Posterior cingulate gyrus (tissue), 11 donors: ENCODE measurements around the gene CLPTM1L.
"Not testable (repeated sequence)": the region's sequence is repeated elsewhere in the genome, so short reads cannot be mapped to it uniquely, and the experiment has no call there.

ENCODE experiments used
- DNase-seq, 10 donors: peaks; one replicate each; pipeline versions ENCODE4 v3.0.0 to v3.0.0-alpha.2; 2020 to 2021; ENCODE audit warnings: mixed read lengths in 3 of 10
- intact Hi-C: fragments of 100-400 bp; cut with DNase I; formaldehyde crosslinking; loops from one replicate; pipeline ENCODE4 v1.15.1; 2023

The CLPTM1L gene

DNA sequence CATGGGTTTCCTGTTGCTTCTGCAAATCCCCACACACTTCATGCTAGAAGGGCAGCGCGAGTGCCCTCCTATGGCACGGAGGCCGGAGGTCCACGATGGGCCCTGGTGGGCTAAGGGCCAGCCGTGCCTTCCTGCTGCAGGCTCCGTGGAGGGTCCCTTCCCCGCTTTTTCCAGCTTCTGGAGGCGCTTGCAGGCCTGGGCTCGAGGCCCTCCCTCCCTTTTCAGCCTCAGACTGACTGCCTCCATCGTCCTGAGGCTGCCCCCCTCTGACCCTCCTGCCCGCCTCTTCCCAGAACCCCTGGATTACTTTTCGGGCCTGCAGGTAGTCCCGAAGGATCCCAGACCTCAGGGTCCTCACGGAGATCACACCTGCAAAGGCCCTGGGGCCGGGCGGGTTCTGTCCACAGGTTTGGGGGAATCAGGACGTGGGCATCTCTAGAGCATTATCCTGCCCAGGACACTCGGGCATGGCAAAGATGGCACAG, 46.8 kb downstream of the CLPTM1L start:
- intact Hi-C loops = no loop called here
- DNase-seq = peak in 1 of 10 donors; percentile 77

DNA sequence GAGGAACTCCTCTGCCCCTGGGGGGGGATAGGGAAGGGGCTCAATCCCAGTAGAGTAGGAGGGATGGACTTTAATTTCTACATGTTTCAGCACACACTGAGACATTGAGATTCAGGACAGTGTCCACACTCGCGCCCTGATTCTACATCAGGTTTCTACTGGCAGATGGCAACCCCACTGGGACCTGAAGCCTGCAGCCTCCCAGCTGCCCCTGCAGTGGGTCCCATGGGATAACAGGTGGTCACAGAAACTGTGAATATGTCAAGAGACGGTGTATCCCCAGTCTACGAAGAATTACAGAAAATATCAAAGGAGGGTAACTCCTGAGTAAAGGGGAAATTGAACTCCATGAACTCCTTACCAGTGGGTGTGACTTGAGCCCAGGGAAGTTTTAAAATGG, 47.7 kb downstream of the CLPTM1L start:
- DNase-seq = no peak
- intact Hi-C loops = no loop called here

DNA sequence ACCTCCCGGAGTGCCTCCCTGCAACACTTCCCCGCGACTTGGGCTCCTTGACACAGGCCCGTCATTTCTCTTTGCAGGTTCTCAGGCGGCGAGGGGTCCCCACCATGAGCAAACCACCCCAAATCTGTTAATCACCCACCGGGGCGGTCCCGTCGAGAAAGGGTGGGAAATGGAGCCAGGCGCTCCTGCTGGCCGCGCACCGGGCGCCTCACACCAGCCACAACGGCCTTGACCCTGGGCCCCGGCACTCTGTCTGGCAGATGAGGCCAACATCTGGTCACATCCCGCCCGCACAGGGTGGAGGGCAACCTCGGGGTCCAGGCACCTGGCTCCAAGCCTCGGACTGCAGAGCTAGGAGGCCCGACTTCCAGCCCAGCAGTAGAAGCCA, 49.3 kb downstream of the CLPTM1L start:
- intact Hi-C loops = no loop called here
- peak in 3 of 10 donors; percentile 8 to 70 (median 69) for DNase-seq

DNA sequence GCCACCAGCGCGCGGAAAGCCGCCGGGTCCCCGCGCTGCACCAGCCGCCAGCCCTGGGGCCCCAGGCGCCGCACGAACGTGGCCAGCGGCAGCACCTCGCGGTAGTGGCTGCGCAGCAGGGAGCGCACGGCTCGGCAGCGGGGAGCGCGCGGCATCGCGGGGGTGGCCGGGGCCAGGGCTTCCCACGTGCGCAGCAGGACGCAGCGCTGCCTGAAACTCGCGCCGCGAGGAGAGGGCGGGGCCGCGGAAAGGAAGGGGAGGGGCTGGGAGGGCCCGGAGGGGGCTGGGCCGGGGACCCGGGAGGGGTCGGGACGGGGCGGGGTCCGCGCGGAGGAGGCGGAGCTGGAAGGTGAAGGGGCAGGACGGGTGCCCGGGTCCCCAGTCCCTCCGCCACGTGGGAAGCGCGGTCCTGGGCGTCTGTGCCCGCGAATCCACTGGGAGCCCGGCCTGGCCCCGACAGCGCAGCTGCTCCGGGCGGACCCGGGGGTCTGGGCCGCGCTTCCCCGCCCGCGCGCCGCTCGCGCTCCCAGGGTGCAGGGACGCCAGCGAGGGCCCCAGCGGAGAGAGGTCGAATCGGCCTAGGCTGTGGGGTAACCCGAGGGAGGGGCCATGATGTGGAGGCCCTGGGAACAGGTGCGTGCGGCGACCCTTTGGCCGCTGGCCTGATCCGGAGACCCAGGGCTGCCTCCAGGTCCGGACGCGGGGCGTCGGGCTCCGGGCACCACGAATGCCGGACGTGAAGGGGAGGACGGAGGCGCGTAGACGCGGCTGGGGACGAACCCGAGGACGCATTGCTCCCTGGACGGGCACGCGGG, 49.9 kb downstream of the CLPTM1L start, which contains the start of gene TERT:
TSS of gene TERT (minus strand) at position 234 of the 815 bp plus-strand sequence. CDS start at position 155, 79 bp downstream.
- intact Hi-C loops = no loop called here
- DNase-seq = peak in 3 of 10 donors; percentile 7 to 83 (median 80)

DNA sequence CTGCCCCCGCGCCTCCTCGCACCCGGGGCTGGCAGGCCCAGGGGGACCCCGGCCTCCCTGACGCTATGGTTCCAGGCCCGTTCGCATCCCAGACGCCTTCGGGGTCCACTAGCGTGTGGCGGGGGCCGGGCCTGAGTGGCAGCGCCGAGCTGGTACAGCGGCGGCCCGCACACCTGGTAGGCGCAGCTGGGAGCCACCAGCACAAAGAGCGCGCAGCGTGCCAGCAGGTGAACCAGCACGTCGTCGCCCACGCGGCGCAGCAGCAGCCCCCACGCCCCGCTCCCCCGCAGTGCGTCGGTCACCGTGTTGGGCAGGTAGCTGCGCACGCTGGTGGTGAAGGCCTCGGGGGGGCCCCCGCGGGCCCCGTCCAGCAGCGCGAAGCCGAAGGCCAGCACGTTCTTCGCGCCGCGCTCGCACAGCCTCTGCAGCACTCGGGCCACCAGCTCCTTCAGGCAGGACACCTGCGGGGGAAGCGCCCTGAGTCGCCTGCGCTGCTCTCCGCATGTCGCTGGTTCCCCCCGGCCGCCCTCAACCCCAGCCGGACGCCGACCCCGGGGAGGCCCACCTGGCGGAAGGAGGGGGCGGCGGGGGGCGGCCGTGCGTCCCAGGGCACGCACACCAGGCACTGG, 50.6 kb downstream of the CLPTM1L start:
- DNase-seq = peak in 2 of 10 donors; percentile 72 to 82

DNA sequence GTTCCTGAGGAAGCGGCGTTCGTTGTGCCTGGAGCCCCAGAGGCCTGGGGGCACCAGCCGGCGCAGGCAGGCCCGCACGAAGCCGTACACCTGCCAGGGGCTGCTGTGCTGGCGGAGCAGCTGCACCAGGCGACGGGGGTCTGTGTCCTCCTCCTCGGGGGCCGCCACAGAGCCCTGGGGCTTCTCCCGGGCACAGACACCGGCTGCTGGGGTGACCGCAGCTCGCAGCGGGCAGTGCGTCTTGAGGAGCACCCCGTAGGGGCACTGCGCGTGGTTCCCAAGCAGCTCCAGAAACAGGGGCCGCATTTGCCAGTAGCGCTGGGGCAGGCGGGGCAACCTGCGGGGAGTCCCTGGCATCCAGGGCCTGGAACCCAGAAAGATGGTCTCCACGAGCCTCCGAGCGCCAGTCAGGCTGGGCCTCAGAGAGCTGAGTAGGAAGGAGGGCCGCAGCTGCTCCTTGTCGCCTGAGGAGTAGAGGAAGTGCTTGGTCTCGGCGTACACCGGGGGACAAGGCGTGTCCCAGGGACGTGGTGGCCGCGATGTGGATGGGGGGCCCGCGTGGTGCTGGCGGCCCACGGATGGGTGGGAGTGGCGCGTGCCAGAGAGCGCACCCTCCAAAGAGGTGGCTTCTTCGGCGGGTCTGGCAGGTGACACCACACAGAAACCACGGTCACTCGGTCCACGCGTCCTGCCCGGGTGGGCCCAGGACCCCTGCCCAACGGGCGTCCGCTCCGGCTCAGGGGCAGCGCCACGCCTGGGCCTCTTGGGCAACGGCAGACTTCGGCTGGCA, 51.3 kb downstream of the CLPTM1L start:
- peak in 3 of 10 donors; percentile 7 to 80 (median 74) for DNase-seq

More for the DNA sequence above, 50.6 kb downstream of the CLPTM1L start:
- intact Hi-C loops = no loop called here

DNA sequence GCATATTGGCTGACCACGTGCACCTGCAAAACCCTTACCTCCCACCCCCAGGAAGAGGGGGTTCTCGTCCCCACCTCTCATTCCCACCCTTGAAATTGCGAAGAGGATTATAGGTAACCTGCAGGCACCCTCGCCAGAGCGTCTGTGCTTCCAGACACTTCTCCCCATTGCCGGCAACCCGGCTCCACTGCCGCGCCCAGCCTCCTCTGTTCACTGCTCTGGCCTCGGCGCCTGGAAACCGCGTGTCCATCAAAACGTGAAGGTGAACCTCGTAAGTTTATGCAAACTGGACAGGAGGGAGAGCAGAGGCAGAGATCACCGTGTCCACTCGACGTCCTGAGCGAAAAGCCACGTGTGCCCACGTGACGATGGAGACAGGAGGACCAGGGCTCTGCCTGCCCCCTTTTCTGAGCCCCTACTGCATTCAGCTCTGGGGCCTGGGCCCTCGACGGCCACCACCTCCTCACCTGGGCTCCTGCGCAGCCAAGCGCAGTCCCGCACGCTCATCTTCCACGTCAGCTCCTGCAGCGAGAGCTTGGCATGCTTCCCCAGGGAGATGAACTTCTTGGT, 52.0 kb downstream of the CLPTM1L start:
- DNase-seq = no peak
- intact Hi-C loops = no loop called here

More for the DNA sequence above, 51.3 kb downstream of the CLPTM1L start:
- intact Hi-C loops = no loop called here

DNA sequence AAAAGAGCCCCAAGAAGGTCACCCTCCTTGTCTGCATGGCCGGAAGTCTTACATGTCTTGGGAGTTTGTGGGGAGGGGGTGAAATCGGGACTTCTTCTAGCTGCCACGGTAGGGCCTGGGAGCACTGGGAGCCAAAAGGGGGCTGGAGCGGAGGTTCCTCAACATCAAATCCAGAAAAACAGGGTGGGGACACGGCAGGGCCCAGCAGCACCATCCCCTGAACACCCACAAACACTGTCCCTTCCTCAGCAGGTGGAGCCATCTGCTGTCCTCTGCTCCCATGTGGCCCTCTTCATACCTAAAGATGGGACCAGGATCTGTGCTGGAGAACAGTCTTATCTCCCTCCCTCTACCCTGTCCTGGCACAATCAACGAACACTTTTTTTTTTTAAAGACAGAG, 52.8 kb downstream of the CLPTM1L start:
- intact Hi-C loops = no loop called here
- DNase-seq = no peak

DNA sequence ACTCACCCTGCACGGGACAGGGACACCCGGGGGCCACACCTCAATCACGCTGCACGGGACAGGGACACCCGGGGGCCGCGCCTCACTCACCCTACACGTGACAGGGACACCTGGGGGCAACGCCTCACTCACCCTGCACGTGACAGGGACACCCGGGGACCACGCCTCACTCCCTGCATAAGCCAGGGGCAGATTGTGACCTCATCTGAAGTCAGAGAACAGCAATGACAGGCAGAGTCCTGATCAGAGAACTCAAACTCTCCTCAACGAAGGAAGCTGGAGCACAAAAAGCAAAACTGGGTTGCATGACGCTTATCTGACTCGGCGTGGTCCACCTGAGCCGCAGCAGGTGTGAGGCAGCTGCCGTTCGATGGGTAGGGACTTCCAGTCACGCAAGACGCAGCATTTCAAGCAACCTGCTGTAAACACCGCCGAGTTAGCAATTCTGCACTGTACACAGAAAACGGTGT, 53.3 kb downstream of the CLPTM1L start:
- DNase-seq = peak in 2 of 10 donors; percentile 4 to 72
- intact Hi-C loops = no loop called here

DNA sequence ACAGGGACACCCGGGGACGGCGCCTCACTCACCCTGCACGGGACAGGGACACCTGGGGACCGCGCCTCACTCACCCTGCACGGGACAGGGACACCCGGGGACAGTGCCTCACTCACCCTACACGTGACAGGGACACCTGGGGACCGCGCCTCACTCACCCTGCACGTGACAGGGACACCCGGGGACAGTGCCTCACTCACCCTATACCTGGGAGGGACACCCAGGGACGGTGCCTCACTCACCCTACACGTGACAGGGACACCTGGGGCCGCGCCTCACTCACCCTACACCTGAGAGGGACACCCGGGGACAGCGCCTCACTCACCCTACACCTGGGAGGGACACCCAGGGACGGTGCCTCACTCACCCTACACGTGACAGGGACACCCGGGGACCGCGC, 53.9 kb downstream of the CLPTM1L start:
- DNase-seq, intact Hi-C loops: not testable (repeated sequence)

DNA sequence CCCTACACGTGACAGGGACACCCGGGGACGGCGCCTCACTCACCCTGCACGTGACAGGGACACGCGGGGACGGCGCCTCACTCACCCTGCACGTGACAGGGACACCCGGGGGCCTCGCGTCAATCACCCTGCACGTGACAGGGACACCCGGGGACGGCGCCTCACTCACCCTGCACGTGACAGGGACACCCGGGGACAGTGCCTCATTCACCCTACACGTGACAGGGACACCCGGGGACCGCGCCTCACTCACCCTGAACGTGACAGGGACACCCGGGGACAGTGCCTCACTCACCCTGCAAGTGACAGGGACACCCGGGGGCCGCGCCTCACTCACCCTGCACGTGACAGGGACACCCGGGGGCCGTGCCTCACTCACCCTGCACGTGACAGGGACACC, 55.3 kb downstream of the CLPTM1L start:
- intact Hi-C loops, DNase-seq: not testable (repeated sequence)

DNA sequence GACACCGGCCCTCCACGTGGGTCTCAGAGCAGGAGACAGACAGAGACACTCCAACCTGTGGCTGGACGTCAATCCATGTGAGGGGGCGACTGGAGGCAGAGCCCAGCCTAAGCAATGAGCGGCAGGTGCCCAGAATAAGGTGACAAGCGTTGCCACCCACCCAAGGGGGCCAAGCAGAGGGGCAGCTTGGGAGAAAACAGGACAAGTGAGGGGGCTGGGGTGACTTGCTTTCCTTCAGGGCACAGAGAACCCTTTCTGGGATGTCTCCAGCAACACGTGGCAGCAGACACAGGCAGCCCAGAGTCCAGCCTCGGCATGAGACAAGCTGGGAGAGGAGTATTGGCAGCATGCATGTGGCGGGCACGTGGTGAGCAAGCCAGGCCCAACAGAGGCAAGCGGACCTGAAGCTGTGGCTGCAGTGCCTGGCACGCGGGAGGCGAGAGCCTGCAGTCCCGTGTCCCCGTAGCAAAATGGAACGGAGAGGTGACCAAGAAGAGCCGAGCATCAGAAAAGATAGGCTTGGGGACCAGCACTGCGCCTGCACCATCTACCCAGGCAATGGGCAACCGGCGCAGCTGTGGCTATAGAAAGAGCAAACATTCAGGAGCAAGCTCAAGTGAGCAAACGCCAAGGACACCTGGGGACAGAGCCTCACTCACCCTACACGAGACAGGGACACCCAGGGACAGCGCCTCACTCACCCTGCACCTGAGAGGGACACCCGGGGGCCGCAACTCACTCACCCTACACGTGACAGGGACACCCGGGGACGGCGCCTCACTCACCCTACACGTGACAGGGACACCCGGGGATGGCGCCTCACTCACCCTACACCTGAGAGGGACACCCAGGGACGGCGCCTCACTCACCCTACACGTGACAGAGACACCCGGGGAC, 56.2 kb downstream of the CLPTM1L start:
- intact Hi-C loops = no loop called here
- DNase-seq = peak in 3 of 10 donors; percentile 7 to 78 (median 69)

DNA sequence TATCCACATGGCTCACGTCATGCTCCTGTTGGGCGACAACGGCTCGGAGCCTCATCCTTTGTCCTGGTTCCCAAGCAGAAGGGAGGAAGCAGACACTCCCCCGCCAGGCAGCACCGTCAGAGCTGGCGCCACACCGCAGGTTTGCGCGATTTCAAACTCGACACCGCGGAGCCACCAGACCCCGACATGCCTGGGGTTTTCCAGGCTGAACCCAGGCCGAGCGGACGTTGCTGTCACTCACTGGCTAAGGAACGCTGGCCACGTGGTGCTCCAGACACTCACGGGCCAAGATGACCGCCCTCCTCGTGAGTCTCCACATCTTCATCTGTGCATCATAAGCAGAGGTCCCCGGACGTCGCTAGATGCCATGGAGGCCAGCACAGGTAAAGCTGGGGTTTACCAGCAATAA, 59.0 kb downstream of the CLPTM1L start:
- intact Hi-C loops = no loop called here

DNA sequence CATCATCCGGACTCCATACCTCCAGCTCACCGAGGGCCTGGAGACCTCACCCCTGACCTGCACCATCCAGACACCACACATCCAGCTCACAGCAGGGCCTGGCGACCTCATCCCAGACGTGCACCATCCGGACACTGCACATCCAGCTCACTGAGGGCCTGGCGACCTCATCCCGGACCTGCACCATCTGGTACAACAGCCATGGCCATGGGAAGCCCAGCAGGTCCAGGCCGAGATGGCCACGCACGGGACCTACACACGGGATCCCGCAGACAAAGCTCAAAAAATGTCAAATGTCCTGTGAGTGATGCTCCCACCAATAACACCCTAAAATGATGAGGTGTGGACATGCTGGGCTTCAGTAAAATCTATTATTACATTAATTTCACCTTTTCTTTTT, 59.8 kb downstream of the CLPTM1L start:
- DNase-seq = peak in 3 of 10 donors; percentile 13 to 79 (median 70)
- intact Hi-C loops = no loop called here

More for the DNA sequence above, 59.0 kb downstream of the CLPTM1L start:
- DNase-seq = peak in 3 of 10 donors; percentile 8 to 69 (median 65)

DNA sequence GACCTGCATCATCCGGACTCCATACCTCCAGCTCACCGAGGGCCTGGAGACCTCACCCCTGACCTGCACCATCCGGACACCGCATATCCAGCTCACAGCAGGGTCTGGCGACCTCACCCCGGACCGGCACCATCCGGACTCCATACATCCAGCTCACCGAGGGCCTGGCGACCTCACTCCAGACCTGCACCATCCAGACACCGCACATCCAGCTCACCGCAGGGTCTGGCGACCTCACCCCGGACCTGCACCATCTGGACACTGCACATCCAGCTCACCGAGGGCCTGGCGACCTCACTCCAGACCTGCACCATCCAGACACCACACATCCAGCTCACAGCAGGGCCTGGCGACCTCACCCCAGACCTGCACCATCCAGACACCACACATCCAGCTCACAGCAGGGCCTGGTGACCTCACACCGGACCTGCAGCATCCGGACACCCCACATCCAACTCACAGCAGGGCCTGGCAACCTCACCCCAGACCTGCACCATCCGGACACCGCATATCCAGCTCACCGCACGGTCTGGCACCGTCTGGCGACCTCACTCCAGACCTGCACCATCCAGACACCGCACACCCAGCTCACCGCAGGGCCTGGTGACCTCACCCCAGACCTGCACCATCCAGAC, 60.4 kb downstream of the CLPTM1L start:
- intact Hi-C loops = not testable (repeated sequence)
- peak in 3 of 10 donors; percentile 9 to 74 (median 55) for DNase-seq

DNA sequence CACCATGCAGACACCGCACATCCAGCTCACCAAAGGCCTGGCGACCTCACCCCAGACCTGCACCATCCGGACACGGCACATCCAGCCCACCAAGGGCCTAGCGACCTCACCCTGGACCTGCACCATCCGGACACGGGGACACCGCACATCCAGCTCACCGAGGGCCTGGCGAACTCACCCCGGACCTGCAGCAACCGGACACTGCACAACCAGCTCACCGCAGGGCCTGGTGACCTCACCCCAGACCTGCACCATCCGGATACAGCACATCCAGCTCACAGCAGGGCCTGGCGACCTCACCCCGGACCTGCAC, 61.2 kb downstream of the CLPTM1L start:
- intact Hi-C loops = not testable (repeated sequence)
- peak in 4 of 10 donors; percentile 3 to 83 (median 44) for DNase-seq

DNA sequence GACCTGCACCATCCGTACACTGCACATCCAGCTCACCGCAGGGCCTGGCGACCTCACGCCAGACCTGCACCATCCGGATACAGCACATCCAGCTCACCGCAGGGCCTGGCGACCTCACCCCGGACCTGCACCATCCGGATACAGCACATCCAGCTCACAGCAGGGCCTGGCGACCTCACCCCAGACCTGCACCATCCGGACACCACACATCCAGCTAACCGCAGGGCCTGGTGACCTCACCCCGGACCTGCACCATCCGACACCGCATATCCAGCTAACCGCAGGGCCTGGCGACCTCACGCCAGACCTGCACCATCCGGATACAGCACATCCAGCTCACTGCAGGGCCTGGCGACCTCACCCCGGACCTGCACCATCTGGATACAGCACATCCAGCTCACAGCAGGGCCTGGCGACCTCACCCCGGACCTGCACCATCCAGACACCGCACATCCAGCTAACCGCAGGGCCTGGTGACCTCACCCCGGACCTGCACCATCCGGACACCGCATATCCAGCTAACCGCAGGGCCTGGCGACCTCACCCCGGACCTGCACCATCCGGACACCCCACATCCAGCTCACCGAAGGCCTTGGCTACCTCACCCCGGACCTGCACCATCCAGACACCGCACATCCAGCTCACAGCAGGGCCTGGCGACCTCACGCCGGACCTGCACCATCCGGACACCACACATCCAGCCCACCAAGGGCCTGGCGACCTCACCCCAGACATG, 61.7 kb downstream of the CLPTM1L start:
- DNase-seq = peak in 3 of 10 donors; percentile 22 to 69 (median 28)
- intact Hi-C loops = not testable (repeated sequence)
